HG02973 (cell line): Measurements from ENCODE around the gene ELMOD3.

ENCODE experiments used
- ATAC-seq: cut with Tn5 transposase; IDR thresholded peaks from one replicate; pipeline ENCODE4 v1.9.1; 2021; ENCODE audit warnings: moderate library complexity; ENCODE audit not compliant: unreplicated experiment

Gene ELMOD3

GRCh38 chr2:85439986-85440385 is 85.4 kb downstream of the ELMOD3 start:
- no peak for ATAC-seq

GRCh38 chr2:85440729-85441128 is 86.2 kb downstream of the ELMOD3 start:
- no peak for ATAC-seq
